Airway epithelial cell (primary cell): ENCODE measurements around the gene KLK8. TPM values are rescaled to one million over a fixed set of nuclear protein-coding genes. Genes with fewer than 3 reads are reported as not detected.

ENCODE experiments used
- total RNA-seq: library from RNA; depleted of rRNA; stranded (reverse); fragments of >200 nt; gene quantifications from 2 replicates; pipeline ENCODE4 v1.2.3, GENCODE V29; 2015

The KLK8 gene, protein sequence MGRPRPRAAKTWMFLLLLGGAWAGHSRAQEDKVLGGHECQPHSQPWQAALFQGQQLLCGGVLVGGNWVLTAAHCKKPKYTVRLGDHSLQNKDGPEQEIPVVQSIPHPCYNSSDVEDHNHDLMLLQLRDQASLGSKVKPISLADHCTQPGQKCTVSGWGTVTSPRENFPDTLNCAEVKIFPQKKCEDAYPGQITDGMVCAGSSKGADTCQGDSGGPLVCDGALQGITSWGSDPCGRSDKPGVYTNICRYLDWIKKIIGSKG
- 56.3 and 78.2 TPM in 2 replicates for total RNA-seq

DNA sequence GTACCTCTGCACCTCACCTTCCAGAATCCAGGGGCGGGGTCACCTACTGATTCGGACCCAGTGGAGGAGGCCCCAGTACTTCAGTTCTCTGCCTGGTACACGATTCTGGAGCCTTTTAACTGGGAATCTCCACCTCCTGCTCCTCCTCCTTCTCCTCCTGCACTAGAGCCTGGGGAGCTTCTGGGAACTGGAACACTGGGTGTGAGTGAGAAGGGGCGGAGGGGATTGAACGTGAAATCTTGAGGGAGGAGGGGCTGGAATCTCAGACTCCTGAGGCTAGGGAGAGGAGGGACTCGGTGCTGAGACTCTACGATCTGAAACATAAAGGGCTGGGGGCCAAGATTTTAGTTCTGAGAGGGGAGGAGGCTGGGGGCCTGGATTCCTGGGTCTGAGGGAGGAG lies at the start of gene KLK8:
Gene KLK8, minus strand, starts transcription at position 90 of the 400 bp plus-strand sequence. CDS start 437 bp downstream, outside the sequence.

GRCh38 chr19:51034704-51035103 lies 33.3 kb upstream of the KLK8 start, which contains the start of gene KLK12:
KLK12 (minus strand) TSS chr19:51035002; CDS start chr19:51034621, 381 bp downstream.

GRCh38 chr19:51026554-51026831 lies 25.1 kb upstream of the KLK8 start, which contains the start of gene KLK11:
KLK11 (minus strand) TSS chr19:51026616; CDS start chr19:51025631, 985 bp downstream.

GRCh38 chr19:51019544-51019925 lies 18.1 kb upstream of the KLK8 start, which contains the start of gene KLK10:
KLK10 (minus strand) TSS chr19:51019709; CDS start chr19:51019130, 579 bp downstream.

GRCh38 chr19:50983625-50984292 lies 17.6 kb downstream of the KLK8 start, which contains the start of gene KLK7:
KLK7 (minus strand) TSS chr19:50983917; CDS start chr19:50982399, 1,518 bp downstream.

DNA sequence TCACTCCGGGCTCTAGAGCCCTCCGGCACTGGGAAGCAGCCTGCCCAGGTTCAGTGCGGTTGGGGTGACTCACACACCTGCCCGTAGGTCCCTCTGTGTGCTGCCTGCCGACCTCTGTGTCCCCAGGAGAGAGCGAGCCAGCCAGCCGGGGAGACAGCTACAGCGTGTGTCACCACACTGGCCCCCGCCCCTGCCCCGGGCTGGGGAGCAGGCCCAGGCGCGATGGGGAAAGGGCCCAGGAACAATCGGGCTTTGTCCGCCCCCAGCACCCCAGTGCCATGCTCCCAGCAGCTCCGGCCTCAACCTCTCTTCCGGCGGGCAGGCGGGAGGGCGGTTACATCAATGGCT lies 32.0 kb downstream of the KLK8 start, which contains the start of gene KLK6:
Gene KLK6, minus strand, starts transcription at position 179 of the 348 bp plus-strand sequence. CDS start 1,487 bp downstream, outside the sequence.

GRCh38 chr19:50952910-50953309 lies 48.5 kb downstream of the KLK8 start, which contains the start of gene KLK5:
KLK5 (minus strand) TSS chr19:50953038; CDS start chr19:50952657, 381 bp downstream.

Other genes starting within 250 kb of the KLK8 start
- gene GPR32, start 231.1 kb downstream of the KLK8 start, total RNA-seq: not detected in 2 replicates
- gene ACP4, start 211.2 kb downstream of the KLK8 start, total RNA-seq: not detected in 2 replicates
- 1.3 TPM in 1 of 2 replicates, not detected in the other for gene KLK1, start 177.8 kb downstream of the KLK8 start, total RNA-seq
- gene KLK15, start 168.0 kb downstream of the KLK8 start, total RNA-seq: not detected in 2 replicates
- gene KLK3, start 146.7 kb downstream of the KLK8 start, total RNA-seq: not detected in 2 replicates
- not detected in 2 replicates for gene KLK2, start 128.2 kb downstream of the KLK8 start, total RNA-seq
- not detected in 2 replicates for gene KLK4, start 90.2 kb downstream of the KLK8 start, total RNA-seq
- 41.5 and 42.7 TPM in 2 replicates for gene KLK5, start 48.6 kb downstream of the KLK8 start, total RNA-seq
- gene KLK6, start 32.0 kb downstream of the KLK8 start, total RNA-seq: 2.2 and 2.8 TPM in 2 replicates
- gene KLK7, start 17.7 kb downstream of the KLK8 start, total RNA-seq: 60.4 and 65.1 TPM in 2 replicates
- 183 and 202 TPM in 2 replicates for gene KLK10, start 18.1 kb upstream of the KLK8 start, total RNA-seq
- 42.9 and 68.4 TPM in 2 replicates for gene KLK11, start 25.0 kb upstream of the KLK8 start, total RNA-seq
- gene KLK12, start 33.4 kb upstream of the KLK8 start, total RNA-seq: 30.3 and 33.1 TPM in 2 replicates
- gene KLK13, start 63.5 kb upstream of the KLK8 start, total RNA-seq: 1.3 and 1.5 TPM in 2 replicates
- gene KLK14, start 81.3 kb upstream of the KLK8 start, total RNA-seq: not detected in 2 replicates
- gene CTU1, start 106.8 kb upstream of the KLK8 start, total RNA-seq: 14.5 and 18.1 TPM in 2 replicates
- not detected in 2 replicates for gene SIGLEC9, start 123.3 kb upstream of the KLK8 start, total RNA-seq
- gene SIGLEC7, start 140.7 kb upstream of the KLK8 start, total RNA-seq: not detected in 2 replicates
- not detected in 2 replicates for gene CD33, start 223.5 kb upstream of the KLK8 start, total RNA-seq
- not detected in 2 replicates for gene SIGLECL1, start 249.5 kb upstream of the KLK8 start, total RNA-seq